ENCODE measurements around the gene TNFRSF14. TPM values are rescaled to one million over a fixed set of nuclear protein-coding genes. Genes with fewer than 3 reads are reported as not detected.
A peak's percentile ranks its signal among the peaks of the same experiment; 100 is the strongest.

Gene TNFRSF14
- total RNA-seq, 2 experiments from 2014 or later: 145 to 152 TPM

- Mint-ChIP-seq H3K9me3 (no peaks in the 10 kb centered on the region), H3K36me3 (no peaks in the 10 kb centered on the region), H3K4me1 (ENCODE audit: low read depth) (peaks cover 39% of the 10 kb centered on the region), H3K4me3 (peak within 1 kb of the TSS; percentile 83), H3K27me3 (no peaks in the 10 kb centered on the region), H3K27ac (peak within 1 kb of the TSS; percentile 92)
- intact Hi-C loops (cut with micrococcal nuclease): loop anchor here (1.0 to 2.0 kb wide), 5 partner anchors 8 to 60 kb away; partner anchors contain the start of genes PANK4 and TNFRSF14
- DNase-seq: peak; percentile 99
- CTCF ChIA-PET: interaction anchor here (0.6 to 3.9 kb wide), 10 partner anchors 25 to 195 kb away, joined by 3 to 34 read pairs (median 4); partner anchors contain the start of genes MORN1, PANK4, RER1 and TNFRSF14
- POLR2A ChIA-PET: interaction anchor here (0.8 to 5.1 kb wide), 16 partner anchors 9 to 396 kb away, joined by 3 to 67 read pairs (median 7); partner anchors contain the start of genes MORN1, PANK4, PEX10 and RER1
Observed at GRCh38 chr1:2586154-2587070, 30.2 kb downstream of the TNFRSF14 start, which contains the start of gene PRXL2B. Gene PRXL2B, plus strand, starts transcription at chr1:2586777. Its CDS starts 109 bp downstream, at chr1:2586886.

DNA sequence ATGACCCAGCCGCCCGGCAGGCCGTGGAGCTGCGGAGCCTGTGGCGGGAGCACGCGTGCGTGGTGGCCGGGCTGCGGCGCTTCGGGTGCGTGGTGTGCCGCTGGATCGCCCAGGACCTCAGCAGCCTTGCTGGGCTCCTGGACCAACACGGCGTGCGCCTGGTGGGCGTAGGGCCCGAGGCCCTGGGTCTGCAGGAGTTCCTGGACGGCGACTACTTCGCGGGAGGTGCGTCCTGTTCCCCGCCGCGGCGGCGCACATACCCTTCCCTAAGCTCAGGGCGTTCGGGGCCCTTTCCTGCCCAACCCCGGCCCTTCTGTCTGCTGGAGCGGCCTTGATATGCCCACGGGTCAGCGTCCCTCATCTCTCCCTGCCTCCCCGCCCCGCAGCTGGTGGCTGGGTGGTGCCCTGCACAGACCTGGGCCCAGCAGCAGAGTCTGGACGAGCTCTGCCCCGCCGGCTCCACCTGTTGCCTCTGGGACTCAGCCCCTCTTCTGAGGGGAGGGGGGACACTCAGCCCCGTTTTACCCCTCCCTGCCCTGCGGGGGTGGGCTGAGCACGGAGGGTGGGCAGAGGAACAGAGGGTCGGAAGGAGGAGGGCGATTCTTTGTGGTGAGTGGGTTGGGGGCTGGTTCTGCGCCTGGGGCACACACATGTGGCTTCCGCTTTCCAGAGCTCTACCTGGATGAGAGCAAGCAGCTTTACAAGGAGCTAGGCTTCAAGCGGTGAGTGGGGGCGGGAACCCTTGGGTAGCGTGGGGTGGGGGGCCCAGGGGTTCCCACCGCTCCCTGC, 31.1 kb downstream of the TNFRSF14 start:
- ChIA-PET CTCF (interaction anchor here (0.6 to 3.9 kb wide), 5 partner anchors 26 to 174 kb away, joined by 3 to 16 read pairs (median 3); no protein-coding TSS in a partner anchor), POLR2A (interaction anchor here (1.0 to 5.1 kb wide), 6 partner anchors 10 to 175 kb away, joined by 3 to 65 read pairs (median 9); partner anchors contain the start of genes PEX10 and TNFRSF14)
- Mint-ChIP-seq H3K27ac (no peak overlapping the region), H3K4me1 (ENCODE audit: low read depth) (peaks cover 32% of the 10 kb centered on the region), H3K27me3 (no peaks in the 10 kb centered on the region), H3K36me3 (no peaks in the 10 kb centered on the region), H3K4me3 (peak overlapping the region; percentile 83), H3K9me3 (no peaks in the 10 kb centered on the region)
- DNase-seq: peak; percentile 44
- intact Hi-C loops (cut with micrococcal nuclease): loop anchor here (2.0 kb wide), 1 partner anchor 56 kb away; no protein-coding TSS in a partner anchor

- ChIA-PET CTCF (interaction anchor here (1.3 to 1.6 kb wide), 2 partner anchors 173 to 174 kb away, joined by 3 read pairs; no protein-coding TSS in a partner anchor), POLR2A (interaction anchor here (1.0 to 5.1 kb wide), 4 partner anchors 10 to 57 kb away, joined by 3 to 65 read pairs (median 9); partner anchors contain the start of gene TNFRSF14)
- Mint-ChIP-seq H3K4me1 (ENCODE audit: low read depth) (peaks cover 25% of the 10 kb centered on the region), H3K9me3 (no peaks in the 10 kb centered on the region), H3K4me3 (peak overlapping the region; percentile 83), H3K27me3 (no peaks in the 10 kb centered on the region), H3K27ac (no peak overlapping the region), H3K36me3 (no peaks in the 10 kb centered on the region)
- no peak for DNase-seq
- intact Hi-C loops (cut with micrococcal nuclease): loop anchor here (2.0 kb wide), 1 partner anchor 55 kb away; no protein-coding TSS in a partner anchor
Observed at GRCh38 chr1:2587860-2588571, 31.8 kb downstream of the TNFRSF14 start.

- peak overlapping the region; percentile 12 for H3K4me3 Mint-ChIP-seq
- no peaks in the 10 kb centered on the region for H3K36me3 Mint-ChIP-seq
- no peak overlapping the region for H3K27ac Mint-ChIP-seq
- ChIA-PET POLR2A (no interaction called here), CTCF (no interaction called here)
- no peak for DNase-seq
- intact Hi-C loops (cut with micrococcal nuclease): no loop called here
- H3K4me1 Mint-ChIP-seq (ENCODE audit: low read depth): peaks cover 17% of the 10 kb centered on the region
- H3K27me3 Mint-ChIP-seq: no peaks in the 10 kb centered on the region
- H3K9me3 Mint-ChIP-seq: no peaks in the 10 kb centered on the region
Observed at GRCh38 chr1:2588661-2589430, 32.7 kb downstream of the TNFRSF14 start.

- Mint-ChIP-seq H3K27ac (no peak overlapping the region), H3K4me3 (no peak overlapping the region), H3K4me1 (ENCODE audit: low read depth) (peaks cover 9% of the 10 kb centered on the region), H3K27me3 (no peaks in the 10 kb centered on the region), H3K9me3 (no peaks in the 10 kb centered on the region), H3K36me3 (no peaks in the 10 kb centered on the region)
- ChIA-PET CTCF (no interaction called here), POLR2A (no interaction called here)
- intact Hi-C loops (cut with micrococcal nuclease): no loop called here
- no peak for DNase-seq
Observed at GRCh38 chr1:2589431-2590232, 33.5 kb downstream of the TNFRSF14 start.

GRCh38 chr1:2590233-2591141, 34.3 kb downstream of the TNFRSF14 start:
- Mint-ChIP-seq H3K4me3 (no peak overlapping the region), H3K36me3 (no peaks in the 10 kb centered on the region), H3K27ac (no peak overlapping the region), H3K4me1 (ENCODE audit: low read depth) (peaks cover 4% of the 10 kb centered on the region), H3K9me3 (no peaks in the 10 kb centered on the region), H3K27me3 (no peaks in the 10 kb centered on the region)
- intact Hi-C loops (cut with micrococcal nuclease): no loop called here
- no peak for DNase-seq
- ChIA-PET POLR2A (no interaction called here), CTCF (no interaction called here)

DNA sequence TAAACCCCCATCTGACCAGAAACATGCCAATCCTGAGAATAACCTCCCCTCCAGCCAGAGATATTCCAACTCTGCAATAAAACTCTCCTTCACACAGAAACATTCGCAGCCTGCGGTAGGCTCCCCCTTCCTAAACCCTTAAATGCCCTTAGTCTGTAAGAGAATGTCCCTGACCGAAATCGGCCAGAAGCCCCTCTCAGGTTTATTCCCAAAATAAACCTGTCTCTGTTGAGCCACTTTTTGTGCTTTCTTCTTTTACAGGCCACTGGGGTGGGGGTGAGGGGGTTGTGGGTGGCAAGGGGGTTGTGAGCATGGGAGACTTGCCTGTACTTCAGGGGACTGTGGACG, 35.0 kb downstream of the TNFRSF14 start:
- no peak overlapping the region for H3K27ac Mint-ChIP-seq
- intact Hi-C loops (cut with micrococcal nuclease): no loop called here

GRCh38 chr1:2591581-2592261, 35.5 kb downstream of the TNFRSF14 start:
- Mint-ChIP-seq H3K36me3 (no peaks in the 10 kb centered on the region), H3K4me1 (ENCODE audit: low read depth) (peaks cover 4% of the 10 kb centered on the region), H3K4me3 (no peak overlapping the region), H3K9me3 (no peaks in the 10 kb centered on the region), H3K27ac (no peak overlapping the region), H3K27me3 (no peaks in the 10 kb centered on the region)
- intact Hi-C loops (cut with micrococcal nuclease): no loop called here
- ChIA-PET POLR2A (no interaction called here), CTCF (no interaction called here)
- DNase-seq: no peak

More for the DNA sequence above, 35.0 kb downstream of the TNFRSF14 start:
- no peaks in the 10 kb centered on the region for H3K27me3 Mint-ChIP-seq
- peaks cover 4% of the 10 kb centered on the region for H3K4me1 Mint-ChIP-seq (ENCODE audit: low read depth)
- ChIA-PET CTCF (no interaction called here), POLR2A (no interaction called here)
- H3K9me3 Mint-ChIP-seq: no peaks in the 10 kb centered on the region
- no peak overlapping the region for H3K4me3 Mint-ChIP-seq
- H3K36me3 Mint-ChIP-seq: no peaks in the 10 kb centered on the region
- DNase-seq: no peak

DNA sequence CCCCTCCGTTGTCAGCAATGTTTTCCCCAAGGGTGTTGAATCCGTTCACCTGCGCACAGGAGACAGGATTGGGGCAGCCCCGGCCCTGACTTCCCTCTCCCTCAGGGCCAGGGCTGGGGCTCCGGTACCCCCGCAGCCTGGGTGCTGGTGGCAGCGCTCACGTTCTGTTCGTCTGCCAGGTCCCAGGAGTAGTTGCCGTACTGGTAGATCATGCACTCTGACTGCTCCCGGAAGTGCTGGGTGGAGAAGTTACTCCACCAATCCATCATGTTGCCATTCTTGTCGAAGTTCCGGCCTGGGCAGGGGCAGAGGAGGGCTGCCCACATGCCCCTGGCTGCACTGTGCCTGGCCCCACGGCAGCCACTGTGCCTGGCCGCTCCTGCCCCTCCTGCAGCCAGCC, 36.5 kb downstream of the TNFRSF14 start:
- DNase-seq: no peak
- H3K36me3 Mint-ChIP-seq: no peaks in the 10 kb centered on the region
- H3K27ac Mint-ChIP-seq: no peak overlapping the region
- POLR2A ChIA-PET: no interaction called here
- H3K9me3 Mint-ChIP-seq: no peaks in the 10 kb centered on the region
- H3K27me3 Mint-ChIP-seq: no peaks in the 10 kb centered on the region
- no peak overlapping the region for H3K4me3 Mint-ChIP-seq
- intact Hi-C loops (cut with micrococcal nuclease): no loop called here
- peaks cover 1% of the 10 kb centered on the region for H3K4me1 Mint-ChIP-seq (ENCODE audit: low read depth)
- CTCF ChIA-PET: no interaction called here

Data from activated CD4-positive, alpha-beta memory T cell treated with anti-CD3 and anti-CD28 coated beads for 36 hours (primary cell).